ENCODE results near the gene GDPD4. TPM values are rescaled to one million over a fixed set of nuclear protein-coding genes. Genes with fewer than 3 reads are reported as not detected.

The GDPD4 gene
- total RNA-seq, 1 donor from 2014 or later = not detected

GRCh38 chr11:77318600-77318999 lies 17.1 kb upstream of the GDPD4 start:
- Histone ChIP-seq H3K4me1 (no peaks in the 10 kb centered on the region), H3K27ac (no peak overlapping the region), H3K36me3 (peaks cover 9% of the 10 kb centered on the region), H3K4me3 (no peak overlapping the region), H3K9me3 (no peaks in the 10 kb centered on the region), H3K27me3 (no peaks in the 10 kb centered on the region)
- no peak for TF ChIP-seq CTCF (IDR thresholded peaks at IDR 0.05)
- intact Hi-C loops (cut with DNase I) = no loop called here
- no peak for ATAC-seq
- DNase-seq = no peak

GRCh38 chr11:77316733-77317342 lies 15.4 kb upstream of the GDPD4 start:
- Histone ChIP-seq H3K27me3 (no peaks in the 10 kb centered on the region), H3K27ac (no peak overlapping the region), H3K4me3 (no peak overlapping the region), H3K4me1 (no peaks in the 10 kb centered on the region), H3K9me3 (no peaks in the 10 kb centered on the region), H3K36me3 (no peaks in the 10 kb centered on the region)
- intact Hi-C loops (cut with DNase I) = no loop called here
- DNase-seq = no peak
- no peak for ATAC-seq
- TF ChIP-seq CTCF (IDR thresholded peaks at IDR 0.05) = no peak

- Histone ChIP-seq H3K27ac (no peak overlapping the region), H3K27me3 (no peaks in the 10 kb centered on the region), H3K9me3 (no peaks in the 10 kb centered on the region), H3K36me3 (no peaks in the 10 kb centered on the region), H3K4me3 (no peak overlapping the region), H3K4me1 (no peaks in the 10 kb centered on the region)
- TF ChIP-seq CTCF (IDR thresholded peaks at IDR 0.05) = no peak
- ATAC-seq = no peak
- intact Hi-C loops (cut with DNase I) = no loop called here
- no peak for DNase-seq
These were observed 10.6 kb upstream of the GDPD4 start for GRCh38 chr11:77312107-77312506.

GRCh38 chr11:77311701-77312100 lies 10.2 kb upstream of the GDPD4 start:
- no peaks in the 10 kb centered on the region for H3K36me3 ChIP-seq
- TF ChIP-seq CTCF (IDR thresholded peaks at IDR 0.05) = no peak
- intact Hi-C loops (cut with DNase I) = no loop called here
- no peak for ATAC-seq
- no peak for DNase-seq
- H3K4me1 ChIP-seq = no peaks in the 10 kb centered on the region
- no peaks in the 10 kb centered on the region for H3K9me3 ChIP-seq
- H3K27ac ChIP-seq = no peak overlapping the region
- no peaks in the 10 kb centered on the region for H3K27me3 ChIP-seq
- no peak overlapping the region for H3K4me3 ChIP-seq

- Histone ChIP-seq H3K27me3 (no peaks in the 10 kb centered on the region), H3K36me3 (no peaks in the 10 kb centered on the region), H3K27ac (no peak overlapping the region), H3K9me3 (no peaks in the 10 kb centered on the region), H3K4me1 (no peaks in the 10 kb centered on the region), H3K4me3 (no peak overlapping the region)
- no peak for TF ChIP-seq CTCF (IDR thresholded peaks at IDR 0.05)
- ATAC-seq (no peak), DNase-seq (no peak)
- intact Hi-C loops (cut with DNase I) = no loop called here
These were observed 9.2 kb upstream of the GDPD4 start for GRCh38 chr11:77310721-77311120.

Measured in upper lobe of right lung (tissue), 1 donor.